ENCODE data around the gene ZDHHC9. TPM values are rescaled to one million over a fixed set of nuclear protein-coding genes. Genes with fewer than 3 reads are reported as not detected.

ZDHHC9 gene
- total and polyA plus RNA-seq, 2 of the 4 experiments (the other 2 are of a cell fraction): 17.7 to 28.4 TPM

- Histone ChIP-seq H3K9ac (ENCODE audit: low read depth, low read length) (no peak overlapping the region), H2BK20ac (ENCODE audit: low read depth, low read length) (no peak overlapping the region), H4K8ac (ENCODE audit: low read depth in 2 of 2, low read length in 2 of 2) (no peak overlapping the region), H2BK5ac (ENCODE audit: low read depth, low read length, poor library complexity, severe bottlenecking) (no peak overlapping the region), H3K14ac (replicated peaks; ENCODE audit: low read depth, low read length) (no peak overlapping the region), H2AK9ac (replicated peaks; ENCODE audit: low read depth, low read length, poor library complexity) (no peak overlapping the region), H3K79me1 (ENCODE audit: low read depth in 1 of 2, low read length in 2 of 2) (peaks cover 0 to 2% of the 10 kb centered on the region in 2 experiments; a peak in 1 of 4 replicates), H3K27ac (ENCODE audit: insufficient read depth, low read length) (no peak overlapping the region), H3K56ac (ENCODE audit: extremely low read depth, insufficient read depth, low read length) (no peak overlapping the region), H3K27me3 (ENCODE audit: control insufficient read depth, insufficient read depth, low read length) (no peaks in the 10 kb centered on the region; the same call in 1 of the 2 replicates), H3K9me3 (ENCODE audit: control insufficient read depth, insufficient read depth, low read length) (peaks cover under 1% of the 10 kb centered on the region; the same call in 1 of the 2 replicates), H3K18ac (ENCODE audit: low read depth, low read length) (no peak overlapping the region), H3K36me3 (ENCODE audit: control insufficient read depth, insufficient read depth, low read length) (peaks cover 8% of the 10 kb centered on the region; the same call in 1 of the 2 replicates), H4K20me1 (ENCODE audit: insufficient read depth, low read length) (no peaks in the 10 kb centered on the region), H3K9me1 (ENCODE audit: insufficient read depth, low read length) (no peaks in the 10 kb centered on the region), H2BK120ac (ENCODE audit: low read depth, low read length) (no peak overlapping the region), H2AFZ (replicated peaks; ENCODE audit: low read length, poor library complexity) (no peak overlapping the region), H3K4me1 (ENCODE audit: control insufficient read depth, insufficient read depth, low read length) (peaks cover 2% of the 10 kb centered on the region; the same call in 1 of the 2 replicates), H4K5ac (ENCODE audit: low read depth, low read length) (no peak overlapping the region), H2BK15ac (ENCODE audit: low read depth, low read length) (no peak overlapping the region), H4K91ac (ENCODE audit: insufficient read depth, low read depth, low read length) (no peak overlapping the region), H3K4me2 (ENCODE audit: low read depth, low read length) (no peak overlapping the region), H3K23ac (ENCODE audit: low read depth, low read length) (no peak overlapping the region), H2AK5ac (ENCODE audit: low read depth, low read length) (no peak overlapping the region), H3K4me3 (ENCODE audit: insufficient read depth, low read depth, low read length) (no peak overlapping the region), H3K4ac (ENCODE audit: low read depth, low read length) (no peak overlapping the region)
- dilution Hi-C loops (cut with HindIII; ENCODE audit: low sequenced_read_pairs, unreplicated experiment) (no loop called here), intact Hi-C loops (cut with micrococcal nuclease) (loop anchor here (5.0 to 10.0 kb wide), 2 partner anchors 188 to 216 kb away; no protein-coding TSS in a partner anchor), in situ Hi-C loops (cut with MboI; ENCODE audit: low sequenced_read_pairs) (no loop called here)
- BruUV-seq (replicated peaks): no TSS peak
- peak; percentile 15 for DNase-seq
- CTCF ChIA-PET: no interaction called here
- WGBS, 2 experiments (ENCODE audit: extremely low coverage in 2 of 2, insufficient read length in 1 of 2): no CpG with 5 or more reads among the region's 2 CpGs
- POLR2A ChIA-PET (ENCODE audit: unreplicated experiment): no interaction called here
- TF ChIP-seq USF2 (IDR thresholded peaks at IDR 0.05; ENCODE audit: low read depth, low read length) (no peak), RAD21 (IDR thresholded peaks at IDR 0.05; ENCODE audit: low read length) (peak; percentile 41)
- TF ChIP-seq, protein P1, sequence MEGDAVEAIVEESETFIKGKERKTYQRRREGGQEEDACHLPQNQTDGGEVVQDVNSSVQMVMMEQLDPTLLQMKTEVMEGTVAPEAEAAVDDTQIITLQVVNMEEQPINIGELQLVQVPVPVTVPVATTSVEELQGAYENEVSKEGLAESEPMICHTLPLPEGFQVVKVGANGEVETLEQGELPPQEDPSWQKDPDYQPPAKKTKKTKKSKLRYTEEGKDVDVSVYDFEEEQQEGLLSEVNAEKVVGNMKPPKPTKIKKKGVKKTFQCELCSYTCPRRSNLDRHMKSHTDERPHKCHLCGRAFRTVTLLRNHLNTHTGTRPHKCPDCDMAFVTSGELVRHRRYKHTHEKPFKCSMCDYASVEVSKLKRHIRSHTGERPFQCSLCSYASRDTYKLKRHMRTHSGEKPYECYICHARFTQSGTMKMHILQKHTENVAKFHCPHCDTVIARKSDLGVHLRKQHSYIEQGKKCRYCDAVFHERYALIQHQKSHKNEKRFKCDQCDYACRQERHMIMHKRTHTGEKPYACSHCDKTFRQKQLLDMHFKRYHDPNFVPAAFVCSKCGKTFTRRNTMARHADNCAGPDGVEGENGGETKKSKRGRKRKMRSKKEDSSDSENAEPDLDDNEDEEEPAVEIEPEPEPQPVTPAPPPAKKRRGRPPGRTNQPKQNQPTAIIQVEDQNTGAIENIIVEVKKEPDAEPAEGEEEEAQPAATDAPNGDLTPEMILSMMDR (conservative IDR thresholded peaks at IDR 0.05; ENCODE audit: low read depth, low read length): peak; percentile 38
- no peak for ATAC-seq (ENCODE audit: low read depth)
Measured at GRCh38 chrX:129823115-129823514, 20.6 kb downstream of the ZDHHC9 start.

Data from IMR-90 (cell line).